HG02885 (cell line): Measurements from ENCODE around the gene BCR.

ENCODE experiments used
- ATAC-seq: cut with Tn5 transposase; IDR thresholded peaks from one replicate; pipeline ENCODE4 v1.9.1; 2021; ENCODE audit warnings: mild to moderate bottlenecking; ENCODE audit not compliant: unreplicated experiment, poor library complexity

The BCR gene

GRCh38 chr22:23149743-23150238, 30.5 kb upstream of the BCR start:
- ATAC-seq: no peak

GRCh38 chr22:23150762-23151161, 29.5 kb upstream of the BCR start:
- no peak for ATAC-seq

GRCh38 chr22:23151827-23152226, 28.5 kb upstream of the BCR start:
- no peak for ATAC-seq

GRCh38 chr22:23152238-23153114, 27.8 kb upstream of the BCR start:
- ATAC-seq: no peak

GRCh38 chr22:23153994-23154393, 26.3 kb upstream of the BCR start:
- no peak for ATAC-seq

- no peak for ATAC-seq
Observed at GRCh38 chr22:23154461-23154860, 25.8 kb upstream of the BCR start.

- no peak for ATAC-seq
Observed at GRCh38 chr22:23155143-23155542, 25.2 kb upstream of the BCR start.

GRCh38 chr22:23155831-23156230, 24.5 kb upstream of the BCR start:
- ATAC-seq: no peak

- no peak for ATAC-seq
Observed at GRCh38 chr22:23156286-23156685, 24.0 kb upstream of the BCR start.

GRCh38 chr22:23157560-23158515, 22.5 kb upstream of the BCR start:
- no peak for ATAC-seq

- no peak for ATAC-seq
Observed at GRCh38 chr22:23158516-23159290, 21.6 kb upstream of the BCR start.

GRCh38 chr22:23159291-23159630, 21.0 kb upstream of the BCR start:
- no peak for ATAC-seq

GRCh38 chr22:23161029-23161428, 19.3 kb upstream of the BCR start:
- ATAC-seq: no peak

GRCh38 chr22:23161574-23161973, 18.7 kb upstream of the BCR start:
- ATAC-seq: no peak

- ATAC-seq: no peak
Observed at GRCh38 chr22:23163665-23164064, 16.6 kb upstream of the BCR start.

- ATAC-seq: no peak
Observed at GRCh38 chr22:23164091-23164490, 16.2 kb upstream of the BCR start.

- ATAC-seq: no peak
Observed at GRCh38 chr22:23166042-23166831, 14.1 kb upstream of the BCR start.

GRCh38 chr22:23166841-23167616, 13.3 kb upstream of the BCR start:
- ATAC-seq: no peak
